Neural cell (in vitro differentiated cells): Measurements from ENCODE around the gene UBC. TPM values are rescaled to one million over a fixed set of nuclear protein-coding genes. Genes with fewer than 3 reads are reported as not detected.

ENCODE experiments used
- H2AFZ ChIP-seq: fragments of 200-600, 300-800 bp; sonication (generic), shearing (Covaris generic); 2 replicates; pipeline ENCODE4 v1.6.0; 2014; ENCODE audit warnings: low read depth, mild to moderate bottlenecking, antibody characterized with exemption, low read length, moderate library complexity
- H3F3A ChIP-seq: fragments of 200-600 bp; shearing (Covaris generic); 2 replicates; pipeline ENCODE4 v1.6.1; 2016; ENCODE audit warnings: mild to moderate bottlenecking, moderate library complexity, mixed read lengths, antibody characterized with exemption, low read length; ENCODE audit not compliant: insufficient read depth, poor library complexity, severe bottlenecking
- H3K27ac ChIP-seq: fragments of 200-600, 300-800 bp; sonication (generic), shearing (Covaris generic); 2 replicates; pipeline ENCODE4 v1.5.1; 2014; ENCODE audit warnings: mild to moderate bottlenecking, low read length, moderate library complexity
- H3K27me3 ChIP-seq: fragments of 300-800, 200-600 bp; sonication (generic), shearing (Covaris generic); 2 replicates; pipeline ENCODE4 v1.6.0; 2014; ENCODE audit warnings: mild to moderate bottlenecking, low read depth, low read length, moderate library complexity; ENCODE audit not compliant: insufficient read depth
- H3K36me3 ChIP-seq: fragments of 300-800, 200-600 bp; sonication (generic), shearing (Covaris generic); 2 replicates; pipeline ENCODE4 v1.5.1; 2014; ENCODE audit warnings: mild to moderate bottlenecking, antibody characterized with exemption, low read length, moderate library complexity; ENCODE audit not compliant: insufficient read depth
- H3K4me2 ChIP-seq: fragments of 300-800, 200-600 bp; sonication (generic), shearing (Covaris generic); 2 replicates; pipeline ENCODE4 v1.6.0; 2014; ENCODE audit warnings: mild to moderate bottlenecking, low read length
- H3K4me3 ChIP-seq: fragments of 300-800, 200-600 bp; sonication (generic), shearing (Covaris generic); 2 replicates; pipeline ENCODE4 v1.5.1; 2014; ENCODE audit warnings: mild to moderate bottlenecking, low read length, moderate library complexity
- H3K79me2 ChIP-seq: fragments of 200-600 bp; shearing (Covaris generic); replicated peaks from 2 replicates; pipeline ENCODE4 v1.6.0; 2014; ENCODE audit warnings: mild to moderate bottlenecking, low read length, moderate library complexity; ENCODE audit not compliant: insufficient read depth
- H3K9ac ChIP-seq: fragments of 300-800, 200-600 bp; sonication (generic), shearing (Covaris generic); 2 replicates; pipeline ENCODE4 v1.6.1; 2016; ENCODE audit warnings: mild to moderate bottlenecking, low read length, mixed read lengths
- H3K9me2 ChIP-seq: fragments of 200-600 bp; shearing (Covaris generic); 2 replicates; pipeline ENCODE4 v1.6.1; 2016; ENCODE audit warnings: mild to moderate bottlenecking, low read length, mixed read lengths; ENCODE audit not compliant: insufficient read depth
- H3K9me3 ChIP-seq: fragments of 200-600, 300-800 bp; sonication (generic), shearing (Covaris generic); 2 replicates; pipeline ENCODE4 v1.6.1; 2016; ENCODE audit warnings: mild to moderate bottlenecking, mixed run types, low read length, moderate library complexity, mixed read lengths
- H4K20me1 ChIP-seq: fragments of 200-600 bp; shearing (Covaris generic); 2 replicates; pipeline ENCODE4 v1.6.1; 2016; ENCODE audit warnings: mild to moderate bottlenecking, mixed run types; ENCODE audit not compliant: insufficient read depth
- EP300 ChIP-seq: fragments of 450-650 bp; conservative IDR thresholded peaks from 2 replicates; pipeline ENCODE4 v1.6.1; 2014; ENCODE audit warnings: antibody characterized with exemption, mild to moderate bottlenecking, moderate library complexity; ENCODE audit not compliant: poor library complexity, severe bottlenecking
- EZH2 ChIP-seq: fragments of 200-600, 300-800 bp; shearing (Covaris generic), sonication (generic); IDR thresholded peaks from 2 replicates; pipeline ENCODE4 v1.6.1; 2014; ENCODE audit warnings: antibody characterized with exemption, low read length, borderline replicate concordance, mild to moderate bottlenecking; ENCODE audit not compliant: insufficient read depth, poor library complexity, severe bottlenecking
- MXI1 ChIP-seq: fragments of 450-650 bp; conservative IDR thresholded peaks from 2 replicates; pipeline ENCODE4 v1.6.1; 2014; ENCODE audit warnings: antibody characterized with exemption, mild to moderate bottlenecking; ENCODE audit not compliant: poor library complexity, severe bottlenecking
- POLR2AphosphoS5 ChIP-seq: IDR thresholded peaks from 2 replicates; pipeline ENCODE4 v1.6.1; 2012
- RAD21 ChIP-seq: fragments of 450-650 bp; conservative IDR thresholded peaks from 2 replicates; pipeline ENCODE4 v1.6.1; 2014; ENCODE audit warnings: antibody characterized with exemption, mild to moderate bottlenecking, moderate library complexity
- SMC3 ChIP-seq: fragments of 450-650 bp; conservative IDR thresholded peaks from 2 replicates; pipeline ENCODE4 v1.6.1; 2014; ENCODE audit warnings: antibody characterized with exemption, mild to moderate bottlenecking, moderate library complexity; ENCODE audit not compliant: poor library complexity
- TAF1 ChIP-seq: IDR thresholded peaks from 2 replicates; pipeline ENCODE4 v1.6.1; 2012; ENCODE audit warnings: low read depth
- polyA plus RNA-seq: library from polyadenylated mRNA; depleted of rRNA; stranded (reverse); fragments of >200 nt; gene quantifications from 2 replicates; pipeline ENCODE4 v1.2.3, GENCODE V29; 2014
- TF ChIP-seq, protein P1 (sequence below): IDR thresholded peaks from 2 replicates; pipeline ENCODE4 v1.6.1; 2012; ENCODE audit warnings: borderline replicate concordance
- TF ChIP-seq, protein P2 (sequence below): fragments of 450-650 bp; IDR thresholded peaks from 2 replicates; pipeline ENCODE4 v1.5.1; 2014; ENCODE audit warnings: antibody characterized with exemption, mild to moderate bottlenecking, moderate library complexity; ENCODE audit not compliant: poor library complexity, severe bottlenecking

The UBC gene
- polyA plus RNA-seq, 1 donor from 2014 or later, result 1,177 TPM

DNA sequence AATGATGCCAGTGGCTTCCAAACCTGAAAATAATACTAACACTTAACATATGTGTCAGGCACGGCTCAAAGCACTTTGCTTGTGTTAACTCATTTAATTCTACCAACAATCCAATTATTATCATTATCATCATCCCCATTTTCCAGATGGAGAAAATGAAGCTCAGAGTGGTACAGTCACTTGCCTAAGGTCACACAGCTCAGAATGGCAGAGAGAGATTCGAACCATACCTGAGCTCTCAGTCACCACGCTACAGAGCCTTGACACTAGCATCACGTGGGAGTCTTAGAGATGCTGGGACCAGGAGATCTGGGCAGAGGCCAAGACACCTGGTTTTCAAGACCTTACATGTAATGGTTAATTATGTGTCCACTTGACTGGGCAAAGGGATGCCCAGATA, 40.3 kb upstream of the UBC start:
- H3K4me3 ChIP-seq, result no peak overlapping the region
- no peaks in the 10 kb centered on the region for H3K9me2 ChIP-seq
- TF ChIP-seq MXI1 (no peak), POLR2AphosphoS5 (no peak), TAF1 (no peak), RAD21 (no peak), EZH2 (no peak), SMC3 (no peak)
- TF ChIP-seq, protein P1, sequence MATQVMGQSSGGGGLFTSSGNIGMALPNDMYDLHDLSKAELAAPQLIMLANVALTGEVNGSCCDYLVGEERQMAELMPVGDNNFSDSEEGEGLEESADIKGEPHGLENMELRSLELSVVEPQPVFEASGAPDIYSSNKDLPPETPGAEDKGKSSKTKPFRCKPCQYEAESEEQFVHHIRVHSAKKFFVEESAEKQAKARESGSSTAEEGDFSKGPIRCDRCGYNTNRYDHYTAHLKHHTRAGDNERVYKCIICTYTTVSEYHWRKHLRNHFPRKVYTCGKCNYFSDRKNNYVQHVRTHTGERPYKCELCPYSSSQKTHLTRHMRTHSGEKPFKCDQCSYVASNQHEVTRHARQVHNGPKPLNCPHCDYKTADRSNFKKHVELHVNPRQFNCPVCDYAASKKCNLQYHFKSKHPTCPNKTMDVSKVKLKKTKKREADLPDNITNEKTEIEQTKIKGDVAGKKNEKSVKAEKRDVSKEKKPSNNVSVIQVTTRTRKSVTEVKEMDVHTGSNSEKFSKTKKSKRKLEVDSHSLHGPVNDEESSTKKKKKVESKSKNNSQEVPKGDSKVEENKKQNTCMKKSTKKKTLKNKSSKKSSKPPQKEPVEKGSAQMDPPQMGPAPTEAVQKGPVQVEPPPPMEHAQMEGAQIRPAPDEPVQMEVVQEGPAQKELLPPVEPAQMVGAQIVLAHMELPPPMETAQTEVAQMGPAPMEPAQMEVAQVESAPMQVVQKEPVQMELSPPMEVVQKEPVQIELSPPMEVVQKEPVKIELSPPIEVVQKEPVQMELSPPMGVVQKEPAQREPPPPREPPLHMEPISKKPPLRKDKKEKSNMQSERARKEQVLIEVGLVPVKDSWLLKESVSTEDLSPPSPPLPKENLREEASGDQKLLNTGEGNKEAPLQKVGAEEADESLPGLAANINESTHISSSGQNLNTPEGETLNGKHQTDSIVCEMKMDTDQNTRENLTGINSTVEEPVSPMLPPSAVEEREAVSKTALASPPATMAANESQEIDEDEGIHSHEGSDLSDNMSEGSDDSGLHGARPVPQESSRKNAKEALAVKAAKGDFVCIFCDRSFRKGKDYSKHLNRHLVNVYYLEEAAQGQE, result no peak
- H3K27ac ChIP-seq, result no peak overlapping the region
- no peak overlapping the region for H3K4me2 ChIP-seq
- H3K79me2 ChIP-seq, result no peaks in the 10 kb centered on the region
- H2AFZ ChIP-seq, result no peak overlapping the region
- no peaks in the 10 kb centered on the region for H3K9me3 ChIP-seq
- no peak overlapping the region for H3K9ac ChIP-seq
- no peaks in the 10 kb centered on the region for H3F3A ChIP-seq
- H3K36me3 ChIP-seq, result no peaks in the 10 kb centered on the region
- no peaks in the 10 kb centered on the region for H4K20me1 ChIP-seq
- no peaks in the 10 kb centered on the region for H3K27me3 ChIP-seq

DNA sequence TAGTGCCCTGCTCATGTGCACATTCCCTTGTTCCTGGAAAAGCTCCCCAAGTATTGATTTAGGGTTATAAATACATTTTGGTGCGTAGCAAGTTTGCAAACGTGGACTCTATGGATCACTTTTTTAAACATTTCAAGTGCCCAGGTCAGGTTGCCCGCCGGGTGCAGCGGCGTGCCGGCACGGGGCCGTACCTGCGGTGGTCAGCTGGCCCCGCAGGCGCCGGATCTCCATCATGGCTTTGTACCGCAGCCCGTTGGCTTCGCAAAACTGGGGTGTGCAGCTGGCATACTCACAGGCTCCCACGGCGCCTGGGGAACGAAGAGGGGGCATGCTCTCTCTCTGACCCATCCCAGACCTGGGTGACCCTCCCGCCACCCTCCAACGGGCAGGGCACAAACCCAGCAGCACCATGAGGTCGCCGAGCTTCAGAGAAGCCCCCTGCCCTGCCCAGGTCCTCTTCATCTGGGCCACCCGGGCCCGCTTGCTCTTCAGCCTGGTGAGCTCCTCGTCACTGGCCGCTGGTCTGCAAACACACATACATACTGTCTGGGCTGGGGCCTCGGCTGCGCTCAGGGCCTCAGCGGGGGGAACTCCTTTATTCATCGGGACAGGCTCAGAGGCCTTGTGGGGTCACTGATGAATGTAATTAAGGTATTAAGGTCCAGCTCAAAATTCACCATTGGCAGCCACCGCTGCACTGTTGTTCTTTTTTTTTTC, 39.4 kb upstream of the UBC start:
- Histone ChIP-seq H3K4me3 (no peak overlapping the region), H3K9me3 (no peaks in the 10 kb centered on the region), H2AFZ (no peak overlapping the region), H3K9me2 (no peaks in the 10 kb centered on the region), H4K20me1 (no peaks in the 10 kb centered on the region), H3K4me2 (no peak overlapping the region), H3K9ac (no peak overlapping the region), H3K27me3 (no peaks in the 10 kb centered on the region), H3K27ac (no peak overlapping the region), H3K79me2 (no peaks in the 10 kb centered on the region), H3K36me3 (no peaks in the 10 kb centered on the region), H3F3A (no peaks in the 10 kb centered on the region)
- TF ChIP-seq, protein P2, sequence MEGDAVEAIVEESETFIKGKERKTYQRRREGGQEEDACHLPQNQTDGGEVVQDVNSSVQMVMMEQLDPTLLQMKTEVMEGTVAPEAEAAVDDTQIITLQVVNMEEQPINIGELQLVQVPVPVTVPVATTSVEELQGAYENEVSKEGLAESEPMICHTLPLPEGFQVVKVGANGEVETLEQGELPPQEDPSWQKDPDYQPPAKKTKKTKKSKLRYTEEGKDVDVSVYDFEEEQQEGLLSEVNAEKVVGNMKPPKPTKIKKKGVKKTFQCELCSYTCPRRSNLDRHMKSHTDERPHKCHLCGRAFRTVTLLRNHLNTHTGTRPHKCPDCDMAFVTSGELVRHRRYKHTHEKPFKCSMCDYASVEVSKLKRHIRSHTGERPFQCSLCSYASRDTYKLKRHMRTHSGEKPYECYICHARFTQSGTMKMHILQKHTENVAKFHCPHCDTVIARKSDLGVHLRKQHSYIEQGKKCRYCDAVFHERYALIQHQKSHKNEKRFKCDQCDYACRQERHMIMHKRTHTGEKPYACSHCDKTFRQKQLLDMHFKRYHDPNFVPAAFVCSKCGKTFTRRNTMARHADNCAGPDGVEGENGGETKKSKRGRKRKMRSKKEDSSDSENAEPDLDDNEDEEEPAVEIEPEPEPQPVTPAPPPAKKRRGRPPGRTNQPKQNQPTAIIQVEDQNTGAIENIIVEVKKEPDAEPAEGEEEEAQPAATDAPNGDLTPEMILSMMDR, result no peak

DNA sequence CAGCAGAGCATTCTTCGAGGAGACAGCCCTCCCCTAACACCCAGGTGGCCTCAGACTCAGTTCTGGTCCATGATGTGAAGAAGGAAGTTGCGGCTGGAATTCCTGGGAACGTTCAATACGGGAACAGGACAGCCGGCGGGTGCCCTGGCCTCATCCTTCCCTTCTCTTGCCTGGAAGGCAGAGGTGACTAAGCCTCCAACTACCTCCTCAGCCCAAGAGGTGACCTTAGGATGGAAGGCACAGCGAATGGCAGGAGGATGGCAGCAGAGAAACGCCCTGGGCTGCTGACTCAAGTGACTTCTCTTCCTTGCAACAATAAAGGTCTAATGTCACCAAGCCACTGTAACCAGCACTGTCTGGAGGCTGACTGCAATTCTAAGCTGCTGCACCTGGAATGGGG, 38.4 kb upstream of the UBC start:
- H2AFZ ChIP-seq, result no peak overlapping the region
- no peaks in the 10 kb centered on the region for H3K79me2 ChIP-seq
- no peak overlapping the region for H3K27ac ChIP-seq
- H3K4me3 ChIP-seq, result no peak overlapping the region
- H4K20me1 ChIP-seq, result no peaks in the 10 kb centered on the region
- no peaks in the 10 kb centered on the region for H3F3A ChIP-seq
- no peak for TF ChIP-seq POLR2AphosphoS5
- TF ChIP-seq, protein P1, result no peak
- TF ChIP-seq TAF1, result no peak
- TF ChIP-seq, protein P2, result no peak
- no peak for TF ChIP-seq MXI1
- no peak for TF ChIP-seq EZH2
- TF ChIP-seq SMC3, result no peak
- TF ChIP-seq RAD21, result no peak
- TF ChIP-seq EP300, result no peak
- H3K9me3 ChIP-seq, result no peaks in the 10 kb centered on the region
- no peaks in the 10 kb centered on the region for H3K27me3 ChIP-seq
- no peaks in the 10 kb centered on the region for H3K36me3 ChIP-seq
- no peaks in the 10 kb centered on the region for H3K9me2 ChIP-seq
- no peak overlapping the region for H3K9ac ChIP-seq
- no peak overlapping the region for H3K4me2 ChIP-seq
